ENCODE data around the gene LGALS7. TPM values are rescaled to one million over a fixed set of nuclear protein-coding genes. Genes with fewer than 3 reads are reported as not detected.

The LGALS7 gene
- polyA plus RNA-seq, 3 donors: not detected

GRCh38 chr19:38740257-38740592, 33.1 kb downstream of the LGALS7 start:
- Mint-ChIP-seq H3K9me3 (peaks cover 0 to 3% (median 1%) of the 10 kb centered on the region in 7 donors), H3K4me1 (peaks cover 21% of the 10 kb centered on the region), H3K27me3 (ENCODE audit: low read depth in 3 of 3) (peaks cover 14 to 25% (median 15%) of the 10 kb centered on the region in 3 donors), H3K27ac (no peak overlapping the region), H3K4me3 (no peak overlapping the region), H3K36me3 (peaks cover 0 to 3% of the 10 kb centered on the region in 2 donors)
- no peak overlapping the region for H3K4me3 ChIP-seq (replicated peaks in 1 of 3; ENCODE audit: low read depth in 2 of 3, low read length in 3 of 3)
- peak in 1 of 3 donors; percentile 19 for DNase-seq
- intact Hi-C loops (cut with micrococcal nuclease): no loop called here
- no peaks in the 10 kb centered on the region for H4K20me1 ChIP-seq (ENCODE audit: insufficient read depth, low read length)
- no peak overlapping the region for H3K9ac ChIP-seq (ENCODE audit: insufficient read depth, low read length, poor library complexity, severe bottlenecking)
- no peak overlapping the region for H2AFZ ChIP-seq (ENCODE audit: insufficient read depth, low read depth, low read length, poor library complexity, severe bottlenecking)
- H3K36me3 ChIP-seq (replicated peaks in 1 of 2; ENCODE audit: control insufficient read depth in 1 of 2, insufficient read depth in 2 of 2, low read length in 2 of 2): no peaks in the 10 kb centered on the region
- no peaks in the 10 kb centered on the region for H3K9me3 ChIP-seq (replicated peaks in 1 of 2; ENCODE audit: control insufficient read depth in 1 of 2, insufficient read depth in 1 of 2, low read length in 2 of 2)
- H3K4me1 ChIP-seq (ENCODE audit: control insufficient read depth in 1 of 2, insufficient read depth in 2 of 2, low read length in 2 of 2): peaks cover 16 to 28% of the 10 kb centered on the region in 2 donors
- H3K27ac ChIP-seq (ENCODE audit: low read depth in 1 of 2, low read length in 2 of 2): no peak overlapping the region
- no peak for TF ChIP-seq CTCF (IDR thresholded peaks at IDR 0.05)
- WGBS (ENCODE audit: insufficient coverage): 98% methylated on average over 9 of the region's 9 CpGs
- H3K4me2 ChIP-seq (replicated peaks; ENCODE audit: extremely low read depth, low read length, poor library complexity, severe bottlenecking): no peak overlapping the region
- peaks cover 0 to 13% of the 10 kb centered on the region in 2 donors for H3K27me3 ChIP-seq (ENCODE audit: control insufficient read depth in 2 of 2, insufficient read depth in 2 of 2, low read length in 2 of 2)
- H3K79me2 ChIP-seq (ENCODE audit: insufficient read depth, low read length): no peaks in the 10 kb centered on the region

GRCh38 chr19:38739440-38740256, 33.7 kb downstream of the LGALS7 start:
- Histone ChIP-seq H3K36me3 (replicated peaks in 1 of 2; ENCODE audit: control insufficient read depth in 1 of 2, insufficient read depth in 2 of 2, low read length in 2 of 2) (no peaks in the 10 kb centered on the region), H3K9ac (ENCODE audit: insufficient read depth, low read length, poor library complexity, severe bottlenecking) (no peak overlapping the region), H3K4me3 (replicated peaks in 1 of 3; ENCODE audit: low read depth in 2 of 3, low read length in 3 of 3) (no peak overlapping the region), H3K27ac (ENCODE audit: low read depth in 1 of 2, low read length in 2 of 2) (no peak overlapping the region), H3K4me2 (replicated peaks; ENCODE audit: extremely low read depth, low read length, poor library complexity, severe bottlenecking) (no peak overlapping the region), H4K20me1 (ENCODE audit: insufficient read depth, low read length) (no peaks in the 10 kb centered on the region), H3K4me1 (ENCODE audit: control insufficient read depth in 1 of 2, insufficient read depth in 2 of 2, low read length in 2 of 2) (peaks cover 22 to 34% of the 10 kb centered on the region in 2 donors), H3K79me2 (ENCODE audit: insufficient read depth, low read length) (no peaks in the 10 kb centered on the region), H2AFZ (ENCODE audit: insufficient read depth, low read depth, low read length, poor library complexity, severe bottlenecking) (no peak overlapping the region), H3K27me3 (ENCODE audit: control insufficient read depth in 2 of 2, insufficient read depth in 2 of 2, low read length in 2 of 2) (peaks cover 0 to 13% of the 10 kb centered on the region in 2 donors), H3K9me3 (replicated peaks in 1 of 2; ENCODE audit: control insufficient read depth in 1 of 2, insufficient read depth in 1 of 2, low read length in 2 of 2) (no peaks in the 10 kb centered on the region)
- Mint-ChIP-seq H3K36me3 (peaks cover 0 to 3% of the 10 kb centered on the region in 2 donors), H3K9me3 (peaks cover 0 to 5% (median 1%) of the 10 kb centered on the region in 7 donors), H3K4me1 (peaks cover 26% of the 10 kb centered on the region), H3K27ac (no peak overlapping the region), H3K4me3 (no peak overlapping the region), H3K27me3 (ENCODE audit: low read depth in 3 of 3) (peaks cover 15 to 30% (median 15%) of the 10 kb centered on the region in 3 donors)
- no peak for DNase-seq
- 89% methylated on average over 10 of the region's 16 CpGs for WGBS (ENCODE audit: insufficient coverage)
- TF ChIP-seq CTCF (IDR thresholded peaks at IDR 0.05): no peak
- intact Hi-C loops (cut with micrococcal nuclease): loop anchor here in 1 of 2 donors (10.0 kb wide), 1 partner anchor 185 kb away; no protein-coding TSS in a partner anchor
